Effector memory CD8-positive, alpha-beta T cell (primary cell): ENCODE data around the gene TMEM213.
"Not testable (repeated sequence)": the region's sequence is repeated elsewhere in the genome, so short reads cannot be mapped to it uniquely, and the experiment has no call there.

Experiments
- ATAC-seq: fragments of 150-1000 bp; cut with Tn5 transposase; replicated peaks from 2 replicates; pipeline ENCODE4 v1.10.0; 2021; ENCODE audit warnings: mild to moderate bottlenecking, moderate library complexity
- DNase-seq, 3 experiments: peaks; one replicate each; pipeline ENCODE4 v3.0.0; 2021
- H3K27ac Mint-ChIP-seq, 2 donors: one replicate each; pipeline ENCODE4 v1.8.0; 2022; ENCODE audit warnings: mild to moderate bottlenecking in 2 of 2, mixed read lengths in 2 of 2, moderate library complexity in 2 of 2
- H3K27me3 Mint-ChIP-seq, 2 donors: one replicate each; pipeline ENCODE4 v1.8.0; 2022; ENCODE audit warnings: mixed read lengths in 2 of 2
- H3K36me3 Mint-ChIP-seq: one replicate; pipeline ENCODE4 v1.8.0; 2022; ENCODE audit warnings: mild to moderate bottlenecking, moderate library complexity, mixed read lengths; ENCODE audit not compliant: insufficient read depth
- H3K4me1 Mint-ChIP-seq, 2 donors: one replicate each; pipeline ENCODE4 v1.8.0; 2022; ENCODE audit warnings: low read depth in 2 of 2, mixed read lengths in 2 of 2
- H3K4me3 Mint-ChIP-seq, 2 donors: one replicate each; pipeline ENCODE4 v1.8.0; 2022; ENCODE audit warnings: mild to moderate bottlenecking in 2 of 2, mixed read lengths in 2 of 2, moderate library complexity in 2 of 2
- H3K9me3 Mint-ChIP-seq, 2 donors: one replicate each; pipeline ENCODE4 v1.8.0; 2022; ENCODE audit warnings: mixed read lengths in 2 of 2

Gene TMEM213

DNA sequence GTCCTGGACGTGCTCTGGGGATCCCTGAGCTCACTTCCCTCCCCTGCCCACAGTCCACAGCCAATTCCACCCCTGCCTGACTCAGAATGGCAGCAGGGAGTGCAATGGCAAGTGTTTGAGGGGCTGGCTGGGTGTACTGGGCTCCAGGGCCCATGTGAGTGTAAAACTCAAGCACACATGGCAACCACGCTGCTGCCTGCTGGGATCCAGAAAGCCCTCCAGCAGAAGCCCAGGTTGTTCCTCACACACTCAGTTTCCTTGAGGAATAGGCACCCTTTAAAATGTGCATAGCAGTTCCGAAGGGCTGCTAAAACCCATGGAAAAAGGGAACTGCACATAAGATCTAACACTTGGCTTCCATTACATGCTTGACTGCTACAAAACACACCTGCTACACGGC is 11.6 kb downstream of the TMEM213 start:
- no peak for DNase-seq
- Mint-ChIP-seq H3K4me1 (no peaks in the 10 kb centered on the region), H3K27me3 (peaks cover 0 to 3% of the 10 kb centered on the region in 2 donors), H3K36me3 (no peaks in the 10 kb centered on the region), H3K4me3 (no peak overlapping the region), H3K9me3 (no peaks in the 10 kb centered on the region), H3K27ac (no peak overlapping the region)
- ATAC-seq, result no peak

DNA sequence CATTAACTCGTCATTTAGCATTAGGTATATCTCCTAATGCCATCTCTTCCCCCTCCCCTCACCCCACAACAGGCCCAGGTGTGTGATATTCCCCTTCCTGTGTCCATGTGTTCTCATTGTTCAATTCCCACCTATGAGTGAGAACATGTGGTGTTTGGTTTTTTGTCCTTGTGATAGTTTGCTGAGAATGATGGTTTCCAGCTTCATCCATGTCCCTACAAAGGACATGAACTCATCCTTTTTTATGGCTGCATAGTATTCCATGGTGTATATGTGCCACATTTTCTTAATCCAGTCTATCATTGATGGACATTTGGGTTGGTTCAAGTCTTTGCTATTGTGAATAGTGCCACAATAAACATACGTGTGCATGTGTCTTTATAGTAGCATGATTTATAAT is 13.5 kb downstream of the TMEM213 start:
- H3K36me3 Mint-ChIP-seq, H3K9me3 Mint-ChIP-seq, H3K27ac Mint-ChIP-seq, H3K4me1 Mint-ChIP-seq, DNase-seq, H3K27me3 Mint-ChIP-seq, ATAC-seq, H3K4me3 Mint-ChIP-seq: not testable (repeated sequence)

DNA sequence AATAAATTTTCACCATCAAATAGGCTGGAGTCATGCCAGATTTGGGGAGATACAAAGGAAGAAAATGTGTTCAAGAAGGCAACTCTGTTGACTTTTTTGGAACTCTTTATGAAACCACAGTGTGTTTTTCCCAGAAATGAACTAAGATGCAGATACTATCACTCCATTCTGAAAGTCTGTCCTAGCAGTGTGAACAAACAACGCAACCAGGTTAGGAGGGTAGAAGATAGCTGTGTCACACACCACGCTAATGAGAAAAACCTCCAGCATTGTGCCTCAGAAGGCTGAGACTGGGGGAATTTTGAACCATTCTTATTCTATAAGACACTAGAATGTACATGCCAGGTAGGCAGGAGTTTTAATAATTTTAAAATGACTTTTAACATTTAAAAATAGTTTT is 16.2 kb downstream of the TMEM213 start:
- H3K4me1 Mint-ChIP-seq, result no peaks in the 10 kb centered on the region
- no peak for ATAC-seq
- no peak for DNase-seq
- no peak overlapping the region for H3K4me3 Mint-ChIP-seq
- H3K27me3 Mint-ChIP-seq, result no peaks in the 10 kb centered on the region
- H3K9me3 Mint-ChIP-seq, result no peaks in the 10 kb centered on the region
- H3K36me3 Mint-ChIP-seq, result no peaks in the 10 kb centered on the region
- no peak overlapping the region for H3K27ac Mint-ChIP-seq

DNA sequence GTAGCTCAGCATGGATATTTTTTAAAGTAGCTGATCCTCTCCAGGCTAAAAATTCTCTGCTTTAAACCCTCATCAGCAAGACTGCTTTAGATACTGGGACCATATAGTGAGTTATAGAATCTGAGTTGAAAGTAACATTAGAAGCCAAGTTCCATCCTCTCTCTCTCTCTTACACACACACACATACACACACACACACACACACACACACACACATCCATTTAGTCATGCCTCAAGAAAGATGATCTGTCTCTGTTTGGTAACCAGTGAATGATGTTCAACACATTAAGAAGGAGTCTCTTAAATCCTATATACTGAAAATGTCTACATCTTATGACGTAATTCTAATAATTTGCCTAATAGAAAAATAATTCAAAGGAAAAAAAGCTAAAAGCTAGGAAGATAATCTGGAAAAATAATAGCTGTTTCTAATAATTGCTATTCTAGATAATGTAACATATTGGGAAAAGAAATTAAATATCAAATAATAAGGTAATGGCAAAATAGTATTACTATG is 17.1 kb downstream of the TMEM213 start:
- H3K4me3 Mint-ChIP-seq, result no peak overlapping the region
- no peaks in the 10 kb centered on the region for H3K9me3 Mint-ChIP-seq
- no peaks in the 10 kb centered on the region for H3K4me1 Mint-ChIP-seq
- H3K36me3 Mint-ChIP-seq, result no peaks in the 10 kb centered on the region
- DNase-seq, result no peak
- no peak overlapping the region for H3K27ac Mint-ChIP-seq
- ATAC-seq, result no peak
- H3K27me3 Mint-ChIP-seq, result no peaks in the 10 kb centered on the region

DNA sequence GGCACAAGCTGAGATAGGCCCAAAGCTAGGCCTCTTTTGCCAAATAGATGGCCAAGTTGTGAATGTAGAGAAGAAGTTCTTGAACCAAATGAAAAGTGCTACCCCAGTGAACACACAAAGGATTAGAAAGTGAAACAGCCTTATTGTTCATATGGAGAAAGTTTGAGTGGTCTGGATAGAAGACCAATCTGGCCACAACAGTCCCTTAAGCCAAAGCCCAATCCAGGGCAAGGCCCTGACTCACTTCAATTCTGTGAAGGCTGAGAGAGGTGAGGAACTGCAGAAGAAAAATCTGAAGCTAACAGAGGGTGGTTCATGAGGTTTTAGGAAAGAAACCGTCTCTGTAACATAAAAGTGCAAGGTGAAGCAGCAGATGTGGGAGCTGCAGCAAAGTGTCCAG is 18.9 kb downstream of the TMEM213 start:
- DNase-seq (no peak), ATAC-seq (no peak)
- Mint-ChIP-seq H3K36me3 (no peaks in the 10 kb centered on the region), H3K4me3 (no peak overlapping the region), H3K9me3 (no peaks in the 10 kb centered on the region), H3K27me3 (no peaks in the 10 kb centered on the region), H3K4me1 (no peaks in the 10 kb centered on the region), H3K27ac (no peak overlapping the region)

DNA sequence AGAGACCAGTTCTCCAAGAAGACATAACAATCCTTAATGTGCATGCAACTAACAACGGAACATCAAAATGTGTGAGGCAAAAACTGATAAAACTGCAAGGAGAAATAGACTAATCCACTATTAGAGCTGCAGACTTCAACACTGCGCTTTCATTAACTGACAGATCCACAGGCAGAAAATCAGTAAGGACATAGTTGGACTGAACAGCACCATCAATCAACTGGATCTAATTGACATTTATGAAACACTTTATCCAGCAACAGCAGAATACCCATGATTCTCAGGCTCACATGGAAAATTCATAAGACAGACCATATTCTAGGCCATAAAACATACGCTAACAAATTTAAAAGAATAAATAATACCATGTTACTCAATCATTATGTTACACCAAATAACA is 21.8 kb downstream of the TMEM213 start:
- ATAC-seq, result no peak
- Mint-ChIP-seq H3K36me3 (no peaks in the 10 kb centered on the region), H3K4me3 (no peak overlapping the region), H3K27ac (no peak overlapping the region), H3K4me1 (no peaks in the 10 kb centered on the region), H3K27me3 (no peaks in the 10 kb centered on the region), H3K9me3 (no peaks in the 10 kb centered on the region)
- no peak for DNase-seq

DNA sequence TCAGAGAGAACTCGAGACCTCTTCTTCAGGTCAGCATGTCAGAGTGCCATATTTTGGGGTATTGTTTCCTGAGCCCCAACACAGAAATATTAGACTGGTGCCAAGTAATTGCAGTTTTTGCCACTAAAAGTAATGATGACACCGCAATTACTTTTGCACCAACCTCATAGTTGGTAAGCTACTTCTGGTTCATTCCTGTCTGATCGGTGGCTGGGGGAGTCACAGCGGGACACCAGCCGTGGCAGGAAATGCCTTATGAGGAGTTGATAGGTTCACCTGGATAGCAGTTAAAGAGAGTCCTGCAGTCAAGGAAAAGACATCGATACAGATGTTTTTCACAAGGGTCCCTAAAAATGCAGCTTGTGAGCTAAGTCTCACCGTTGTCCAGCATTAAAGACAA is 24.1 kb downstream of the TMEM213 start:
- Mint-ChIP-seq H3K27me3 (peaks cover 0 to 18% of the 10 kb centered on the region in 2 donors), H3K27ac (no peak overlapping the region), H3K9me3 (no peaks in the 10 kb centered on the region), H3K4me3 (no peak overlapping the region), H3K36me3 (no peaks in the 10 kb centered on the region), H3K4me1 (peaks cover 0 to 4% of the 10 kb centered on the region in 2 donors)
- no peak for ATAC-seq
- DNase-seq, result no peak

DNA sequence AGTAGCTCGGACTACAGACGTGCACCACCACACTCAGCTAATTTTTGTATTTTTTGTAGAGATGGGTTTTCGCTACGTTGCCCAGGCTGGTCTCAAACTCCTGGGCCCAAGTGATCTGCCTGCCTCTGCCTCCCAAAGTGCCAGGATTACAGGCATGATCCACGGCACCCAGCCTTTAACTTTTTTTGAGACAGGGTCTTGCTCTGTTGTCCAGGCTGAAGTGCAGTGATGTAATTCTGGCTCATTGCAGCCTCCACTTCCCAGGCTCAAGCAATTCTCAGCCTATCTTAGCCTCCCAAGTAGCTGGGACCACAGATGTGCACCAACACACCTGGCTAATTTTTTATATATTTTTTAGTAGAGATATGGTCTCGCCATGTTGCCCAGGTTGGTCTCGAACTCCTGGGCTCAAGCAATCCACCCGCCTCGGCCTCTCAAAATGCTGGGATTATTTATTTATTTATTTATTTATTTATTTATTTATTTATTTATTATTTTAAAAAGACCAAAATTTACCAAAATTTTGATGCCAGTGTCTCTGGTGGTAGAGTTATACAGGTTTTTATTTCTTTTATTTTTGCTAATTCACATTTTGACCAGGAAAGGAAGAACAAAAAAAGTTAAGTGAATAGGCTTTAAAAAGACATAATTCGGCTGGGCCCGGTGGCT is 25.2 kb downstream of the TMEM213 start:
- no peak overlapping the region for H3K27ac Mint-ChIP-seq
- DNase-seq (no peak), ATAC-seq (no peak)
- peaks cover 0 to 18% of the 10 kb centered on the region in 2 donors for H3K27me3 Mint-ChIP-seq
- H3K4me1 Mint-ChIP-seq, result peaks cover 0 to 4% of the 10 kb centered on the region in 2 donors
- H3K4me3 Mint-ChIP-seq, result no peak overlapping the region
- H3K36me3 Mint-ChIP-seq, result no peaks in the 10 kb centered on the region
- no peaks in the 10 kb centered on the region for H3K9me3 Mint-ChIP-seq

DNA sequence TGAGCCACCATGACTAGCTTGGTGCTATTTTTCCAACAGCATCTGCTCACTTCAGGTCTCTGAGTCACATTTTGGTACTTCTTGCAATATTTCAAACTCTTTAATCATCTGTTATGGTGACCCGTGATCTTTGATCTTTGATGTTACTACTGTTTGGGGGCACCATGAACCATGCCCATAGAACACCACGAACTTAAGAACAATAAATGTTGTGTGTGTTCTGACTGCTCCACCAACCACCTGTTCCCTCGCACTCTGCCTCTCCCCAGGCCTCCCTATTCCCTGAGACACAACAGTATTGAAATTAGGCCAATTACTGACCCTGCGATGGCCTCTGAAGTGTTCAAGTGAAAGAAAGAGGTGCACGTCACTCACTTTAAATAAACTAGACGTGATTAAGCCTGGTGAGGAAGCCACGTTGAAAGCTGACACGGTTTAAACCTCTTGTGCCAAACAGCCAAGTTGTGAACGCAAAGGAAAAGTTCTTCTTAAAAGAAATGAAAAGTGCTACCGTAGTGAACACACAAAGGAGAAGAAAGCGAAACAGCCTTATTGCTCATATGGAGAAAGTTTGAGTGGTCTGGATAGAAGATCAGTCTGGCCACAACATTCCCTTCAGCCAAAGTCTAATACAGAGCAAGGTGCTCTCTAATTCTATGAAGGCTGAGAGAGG is 27.4 kb downstream of the TMEM213 start:
- Mint-ChIP-seq H3K27me3 (peaks cover 0 to 18% of the 10 kb centered on the region in 2 donors), H3K4me1 (peaks cover 0 to 4% of the 10 kb centered on the region in 2 donors), H3K36me3 (no peaks in the 10 kb centered on the region), H3K4me3 (no peak overlapping the region), H3K27ac (no peak overlapping the region), H3K9me3 (no peaks in the 10 kb centered on the region)
- ATAC-seq, result no peak
- DNase-seq, result no peak

DNA sequence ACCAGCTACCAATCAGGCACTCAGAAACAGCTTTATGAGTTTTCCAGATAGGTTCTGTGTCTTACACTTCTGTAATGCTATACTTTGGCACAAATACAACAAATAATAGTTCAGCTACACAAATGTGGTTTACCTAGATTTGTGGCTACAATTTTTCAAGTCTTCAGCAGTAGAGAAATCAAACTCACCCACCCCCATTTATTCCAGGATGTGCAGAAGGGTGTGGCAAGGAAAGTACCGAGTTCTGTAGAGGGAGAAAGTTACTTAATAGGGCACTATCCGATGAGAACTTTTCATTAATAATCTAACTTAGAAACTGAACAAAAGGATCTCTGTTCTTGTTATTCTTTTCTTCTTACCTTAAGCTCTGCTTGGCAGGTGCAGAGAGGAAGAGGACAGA is 30.5 kb downstream of the TMEM213 start:
- no peaks in the 10 kb centered on the region for H3K9me3 Mint-ChIP-seq
- ATAC-seq (no peak), DNase-seq (no peak)
- no peak overlapping the region for H3K27ac Mint-ChIP-seq
- H3K36me3 Mint-ChIP-seq, result no peaks in the 10 kb centered on the region
- H3K27me3 Mint-ChIP-seq, result peaks cover 17 to 37% of the 10 kb centered on the region in 2 donors
- no peak overlapping the region for H3K4me3 Mint-ChIP-seq
- peaks cover 0 to 4% of the 10 kb centered on the region in 2 donors for H3K4me1 Mint-ChIP-seq

DNA sequence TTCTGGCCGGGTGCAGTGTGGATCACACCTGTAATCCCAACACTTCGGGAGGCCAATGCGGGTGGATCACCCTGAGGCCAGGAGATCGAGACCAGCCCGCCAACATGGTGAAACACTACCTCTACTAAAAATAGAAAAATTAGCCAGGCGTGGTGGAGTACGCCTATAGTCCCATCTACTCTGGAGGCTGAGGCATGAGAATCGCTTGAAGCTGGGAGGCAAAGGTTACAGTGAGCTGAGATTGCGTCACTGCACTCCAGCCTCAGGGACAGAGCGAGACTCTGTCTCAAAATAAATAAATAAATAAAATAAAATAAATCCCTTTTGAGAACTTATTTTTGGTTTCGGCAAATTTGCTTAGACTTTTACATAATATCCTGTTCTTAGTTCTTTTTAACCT is 31.5 kb downstream of the TMEM213 start:
- H3K27ac Mint-ChIP-seq, result no peak overlapping the region
- H3K36me3 Mint-ChIP-seq, result no peaks in the 10 kb centered on the region
- ATAC-seq, result no peak
- H3K4me1 Mint-ChIP-seq, result peaks cover 4 to 6% of the 10 kb centered on the region in 2 donors
- no peak overlapping the region for H3K4me3 Mint-ChIP-seq
- no peak for DNase-seq
- no peaks in the 10 kb centered on the region for H3K9me3 Mint-ChIP-seq
- peaks cover 27 to 48% of the 10 kb centered on the region in 2 donors for H3K27me3 Mint-ChIP-seq

DNA sequence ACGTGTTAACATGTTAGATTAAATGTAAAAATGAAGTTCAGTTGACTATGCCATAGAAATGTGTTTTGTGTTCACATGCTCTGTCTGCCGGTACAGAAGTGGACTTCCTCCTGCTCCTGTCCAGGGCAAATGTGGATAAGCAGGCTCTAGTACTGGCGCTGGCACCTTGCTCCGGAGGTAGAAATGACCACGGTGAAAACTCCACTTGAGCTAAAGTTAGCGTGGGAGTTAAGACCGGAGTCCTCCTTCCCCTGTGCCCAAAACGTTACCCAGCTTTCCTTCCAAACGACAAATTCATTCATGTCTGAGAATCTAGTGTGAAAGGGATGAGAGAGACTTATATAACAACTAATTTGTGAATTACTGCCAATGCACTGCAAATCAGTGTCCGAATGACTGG is 35.2 kb downstream of the TMEM213 start:
- ATAC-seq (no peak), DNase-seq (no peak)
- no peaks in the 10 kb centered on the region for H3K9me3 Mint-ChIP-seq
- H3K36me3 Mint-ChIP-seq, result no peaks in the 10 kb centered on the region
- peaks cover 32 to 49% of the 10 kb centered on the region in 2 donors for H3K27me3 Mint-ChIP-seq
- peaks cover 4 to 8% of the 10 kb centered on the region in 2 donors for H3K4me1 Mint-ChIP-seq
- H3K27ac Mint-ChIP-seq, result no peak overlapping the region
- H3K4me3 Mint-ChIP-seq, result no peak overlapping the region

DNA sequence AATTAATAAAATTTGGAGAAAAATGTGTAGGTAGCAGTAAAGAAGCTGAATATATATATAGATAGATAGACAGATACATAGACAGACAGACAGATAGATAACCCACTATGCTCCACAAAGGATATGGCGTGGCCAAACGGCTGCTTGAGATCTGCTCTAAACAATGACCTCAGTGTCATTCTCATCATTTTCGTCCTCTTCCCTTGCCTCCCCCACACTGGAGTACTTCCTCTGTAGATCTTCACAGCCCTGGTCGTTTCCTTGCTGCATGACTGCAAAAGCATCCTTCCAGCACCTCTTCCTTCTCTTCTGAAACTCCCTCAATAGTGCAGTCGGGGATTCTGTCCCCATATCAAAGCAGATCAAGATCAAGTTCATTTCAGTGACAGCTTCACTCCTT is 35.8 kb downstream of the TMEM213 start:
- Mint-ChIP-seq H3K36me3 (no peaks in the 10 kb centered on the region), H3K4me3 (peak overlapping the region in 1 of 2 donors; percentile 1), H3K27ac (no peak overlapping the region), H3K4me1 (peaks cover 4 to 8% of the 10 kb centered on the region in 2 donors), H3K27me3 (peaks cover 32 to 55% of the 10 kb centered on the region in 2 donors), H3K9me3 (no peaks in the 10 kb centered on the region)
- DNase-seq (no peak), ATAC-seq (no peak)

DNA sequence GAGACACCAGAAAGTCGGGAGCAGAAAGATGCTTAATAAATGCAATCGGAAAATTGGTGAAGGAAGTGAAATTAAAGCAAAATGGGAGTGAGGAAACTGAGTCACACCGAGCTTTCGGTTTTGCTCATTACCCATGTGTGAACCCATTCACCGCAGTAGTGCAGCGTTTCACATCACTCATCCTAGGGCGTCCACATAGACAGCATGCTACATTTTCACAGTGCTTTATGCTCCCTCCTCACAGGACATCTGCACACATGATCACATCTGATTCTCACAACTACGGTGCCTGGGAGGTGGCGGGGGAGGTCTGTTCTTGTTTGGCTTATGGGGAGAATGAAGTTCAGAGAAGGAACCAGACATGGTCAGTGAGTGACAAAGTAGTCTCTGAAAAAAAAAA is 36.8 kb downstream of the TMEM213 start:
- ATAC-seq (no peak), DNase-seq (no peak)
- H3K4me1 Mint-ChIP-seq, result peaks cover 4 to 8% of the 10 kb centered on the region in 2 donors
- H3K9me3 Mint-ChIP-seq, result no peaks in the 10 kb centered on the region
- no peak overlapping the region for H3K27ac Mint-ChIP-seq
- no peaks in the 10 kb centered on the region for H3K36me3 Mint-ChIP-seq
- H3K4me3 Mint-ChIP-seq, result peak overlapping the region in 1 of 2 donors; percentile 1
- peaks cover 32 to 65% of the 10 kb centered on the region in 2 donors for H3K27me3 Mint-ChIP-seq
